ENCODE results near the gene FPR3. TPM values are rescaled to one million over a fixed set of nuclear protein-coding genes. Genes with fewer than 3 reads are reported as not detected.

Gene FPR3
- total and polyA plus RNA-seq, 9 of the 15 experiments (the other 6 are each of a cell fraction or from before 2014, with no cell fraction given) = 0.08 to 0.51 (median 0.22) TPM; not detected in 1

DNA sequence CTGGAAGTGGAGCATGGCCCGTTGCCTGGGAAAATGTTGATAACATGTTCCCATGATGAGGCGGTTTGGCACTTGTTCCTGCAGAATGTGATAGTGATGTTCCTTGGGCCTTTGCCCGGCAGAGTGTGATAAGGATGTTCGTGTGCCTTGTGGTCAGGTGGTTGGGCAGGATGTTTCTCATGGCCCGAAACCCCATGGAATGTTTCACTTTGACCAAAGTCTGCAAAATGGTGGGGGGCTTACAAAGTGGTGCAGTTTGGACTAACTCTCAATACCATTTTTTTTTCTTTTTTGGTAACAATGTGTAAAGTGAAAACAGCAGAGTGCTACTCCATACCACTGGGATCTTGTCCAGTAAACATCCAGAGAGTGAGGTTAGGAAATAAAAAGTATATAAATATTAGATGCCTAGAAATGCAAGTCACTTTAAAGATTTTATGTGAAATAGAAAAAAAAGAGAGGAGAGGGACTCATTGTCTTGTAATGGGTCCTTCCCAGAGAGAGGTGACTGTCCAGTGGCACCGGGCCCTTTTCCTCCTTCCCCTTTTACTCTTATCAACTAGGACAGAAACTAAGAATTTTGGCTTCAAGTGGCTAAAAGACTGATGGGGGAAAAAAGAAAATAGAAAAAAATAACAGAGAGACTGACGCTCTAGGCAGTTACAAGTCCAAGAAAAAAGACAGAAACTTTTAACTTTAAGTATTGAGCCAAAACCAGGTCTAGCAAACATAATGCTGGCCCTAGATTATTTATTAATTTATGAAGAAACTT is 5.7 kb downstream of the FPR3 start (continued):
- TF ChIP-seq, protein P1, sequence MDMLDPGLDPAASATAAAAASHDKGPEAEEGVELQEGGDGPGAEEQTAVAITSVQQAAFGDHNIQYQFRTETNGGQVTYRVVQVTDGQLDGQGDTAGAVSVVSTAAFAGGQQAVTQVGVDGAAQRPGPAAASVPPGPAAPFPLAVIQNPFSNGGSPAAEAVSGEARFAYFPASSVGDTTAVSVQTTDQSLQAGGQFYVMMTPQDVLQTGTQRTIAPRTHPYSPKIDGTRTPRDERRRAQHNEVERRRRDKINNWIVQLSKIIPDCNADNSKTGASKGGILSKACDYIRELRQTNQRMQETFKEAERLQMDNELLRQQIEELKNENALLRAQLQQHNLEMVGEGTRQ (CRISPR knock-in tag; IDR thresholded peaks at IDR 0.05) = no peak
- TF ChIP-seq SIX5 (IDR thresholded peaks at IDR 0.05; ENCODE audit: borderline replicate concordance in 1 of 2, insufficient read depth in 1 of 2, low read depth in 1 of 2, low read length in 2 of 2) (no peak), MTA3 (IDR thresholded peaks at IDR 0.05; ENCODE audit: borderline replicate concordance) (peak; percentile 90), SMARCC2 (IDR thresholded peaks at IDR 0.05; ENCODE audit: low read depth) (peak; percentile 80), ZNF586 (CRISPR knock-in tag; conservative IDR thresholded peaks at IDR 0.05) (no peak), NCOA6 (IDR thresholded peaks at IDR 0.05) (no peak), STAT5B (CRISPR knock-in tag; IDR thresholded peaks at IDR 0.05) (no peak), ZNF324 (CRISPR knock-in tag; IDR thresholded peaks at IDR 0.05) (peak; percentile 28; the same call in 1 of the 2 replicates)
- TF ChIP-seq, protein P2, sequence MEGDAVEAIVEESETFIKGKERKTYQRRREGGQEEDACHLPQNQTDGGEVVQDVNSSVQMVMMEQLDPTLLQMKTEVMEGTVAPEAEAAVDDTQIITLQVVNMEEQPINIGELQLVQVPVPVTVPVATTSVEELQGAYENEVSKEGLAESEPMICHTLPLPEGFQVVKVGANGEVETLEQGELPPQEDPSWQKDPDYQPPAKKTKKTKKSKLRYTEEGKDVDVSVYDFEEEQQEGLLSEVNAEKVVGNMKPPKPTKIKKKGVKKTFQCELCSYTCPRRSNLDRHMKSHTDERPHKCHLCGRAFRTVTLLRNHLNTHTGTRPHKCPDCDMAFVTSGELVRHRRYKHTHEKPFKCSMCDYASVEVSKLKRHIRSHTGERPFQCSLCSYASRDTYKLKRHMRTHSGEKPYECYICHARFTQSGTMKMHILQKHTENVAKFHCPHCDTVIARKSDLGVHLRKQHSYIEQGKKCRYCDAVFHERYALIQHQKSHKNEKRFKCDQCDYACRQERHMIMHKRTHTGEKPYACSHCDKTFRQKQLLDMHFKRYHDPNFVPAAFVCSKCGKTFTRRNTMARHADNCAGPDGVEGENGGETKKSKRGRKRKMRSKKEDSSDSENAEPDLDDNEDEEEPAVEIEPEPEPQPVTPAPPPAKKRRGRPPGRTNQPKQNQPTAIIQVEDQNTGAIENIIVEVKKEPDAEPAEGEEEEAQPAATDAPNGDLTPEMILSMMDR (IDR thresholded peaks at IDR 0.05 in 2 of 3, conservative IDR thresholded peaks at IDR 0.05 in 1 of 3; ENCODE audit: insufficient read depth in 2 of 3, low read depth in 1 of 3, low read length in 3 of 3) = no peak
- TF ChIP-seq, protein P3, sequence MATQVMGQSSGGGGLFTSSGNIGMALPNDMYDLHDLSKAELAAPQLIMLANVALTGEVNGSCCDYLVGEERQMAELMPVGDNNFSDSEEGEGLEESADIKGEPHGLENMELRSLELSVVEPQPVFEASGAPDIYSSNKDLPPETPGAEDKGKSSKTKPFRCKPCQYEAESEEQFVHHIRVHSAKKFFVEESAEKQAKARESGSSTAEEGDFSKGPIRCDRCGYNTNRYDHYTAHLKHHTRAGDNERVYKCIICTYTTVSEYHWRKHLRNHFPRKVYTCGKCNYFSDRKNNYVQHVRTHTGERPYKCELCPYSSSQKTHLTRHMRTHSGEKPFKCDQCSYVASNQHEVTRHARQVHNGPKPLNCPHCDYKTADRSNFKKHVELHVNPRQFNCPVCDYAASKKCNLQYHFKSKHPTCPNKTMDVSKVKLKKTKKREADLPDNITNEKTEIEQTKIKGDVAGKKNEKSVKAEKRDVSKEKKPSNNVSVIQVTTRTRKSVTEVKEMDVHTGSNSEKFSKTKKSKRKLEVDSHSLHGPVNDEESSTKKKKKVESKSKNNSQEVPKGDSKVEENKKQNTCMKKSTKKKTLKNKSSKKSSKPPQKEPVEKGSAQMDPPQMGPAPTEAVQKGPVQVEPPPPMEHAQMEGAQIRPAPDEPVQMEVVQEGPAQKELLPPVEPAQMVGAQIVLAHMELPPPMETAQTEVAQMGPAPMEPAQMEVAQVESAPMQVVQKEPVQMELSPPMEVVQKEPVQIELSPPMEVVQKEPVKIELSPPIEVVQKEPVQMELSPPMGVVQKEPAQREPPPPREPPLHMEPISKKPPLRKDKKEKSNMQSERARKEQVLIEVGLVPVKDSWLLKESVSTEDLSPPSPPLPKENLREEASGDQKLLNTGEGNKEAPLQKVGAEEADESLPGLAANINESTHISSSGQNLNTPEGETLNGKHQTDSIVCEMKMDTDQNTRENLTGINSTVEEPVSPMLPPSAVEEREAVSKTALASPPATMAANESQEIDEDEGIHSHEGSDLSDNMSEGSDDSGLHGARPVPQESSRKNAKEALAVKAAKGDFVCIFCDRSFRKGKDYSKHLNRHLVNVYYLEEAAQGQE (IDR thresholded peaks at IDR 0.05; ENCODE audit: borderline replicate concordance) = peak; percentile 13; the same call in 1 of the 2 replicates
- TF ChIP-seq, protein P3 (CRISPR knock-in tag; IDR thresholded peaks at IDR 0.05; ENCODE audit: low read depth) = 0 out of 2 replicates have a peak, but pooled peaks have one; percentile 44
- TF ChIP-seq, protein P4, sequence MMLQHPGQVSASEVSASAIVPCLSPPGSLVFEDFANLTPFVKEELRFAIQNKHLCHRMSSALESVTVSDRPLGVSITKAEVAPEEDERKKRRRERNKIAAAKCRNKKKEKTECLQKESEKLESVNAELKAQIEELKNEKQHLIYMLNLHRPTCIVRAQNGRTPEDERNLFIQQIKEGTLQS (IDR thresholded peaks at IDR 0.05) = peak; percentile 38; the same call in 1 of the 2 replicates
- TF ChIP-seq, protein P4 (CRISPR knock-in tag; conservative IDR thresholded peaks at IDR 0.05) = no peak
